ENCODE measurements around the gene ARHGAP8. TPM values are rescaled to one million over a fixed set of nuclear protein-coding genes. Genes with fewer than 3 reads are reported as not detected.

The ARHGAP8 gene
- total RNA-seq, 2 donors from 2014 or later: 34.6 to 64.5 TPM

- whole genome bisulfite sequencing: 88% methylated on average over 6 of the region's 7 CpGs
- TF ChIP-seq CTCF (IDR thresholded peaks at IDR 0.05): no peak
- no peak for TF ChIP-seq POLR2A (IDR thresholded peaks at IDR 0.05)
- TF ChIP-seq POLR2AphosphoS5 (IDR thresholded peaks at IDR 0.05): no peak
- no peaks in the 10 kb centered on the region for H3K27me3 ChIP-seq (replicated peaks; ENCODE audit: insufficient read depth)
Observed at GRCh38 chr22:44804327-44804726, 52.0 kb downstream of the ARHGAP8 start.

DNA sequence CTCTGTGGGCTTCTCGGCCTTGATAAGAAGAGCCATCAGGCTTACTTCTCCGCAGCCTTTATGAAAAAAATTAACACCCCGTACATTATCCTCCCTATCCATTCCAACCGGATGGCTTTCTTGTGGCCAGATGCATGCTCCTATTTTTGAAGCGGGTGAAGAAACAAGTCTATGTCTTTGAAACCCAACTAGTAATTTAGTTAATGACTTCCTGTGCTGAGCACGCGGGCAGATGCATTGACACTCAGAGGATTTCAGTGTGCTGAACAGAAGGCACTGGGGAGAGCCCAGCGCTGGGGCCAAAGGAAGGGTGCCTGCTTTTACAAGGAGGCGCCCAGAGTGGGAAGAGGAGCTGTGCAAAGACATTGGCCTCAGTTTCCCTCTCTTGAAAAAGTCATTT, 53.3 kb downstream of the ARHGAP8 start:
- no peak for TF ChIP-seq POLR2AphosphoS5 (IDR thresholded peaks at IDR 0.05)
- TF ChIP-seq CTCF (IDR thresholded peaks at IDR 0.05): no peak
- no peak for TF ChIP-seq POLR2A (IDR thresholded peaks at IDR 0.05)
- Histone ChIP-seq H3K9me3 (no peaks in the 10 kb centered on the region), H3K27me3 (replicated peaks; ENCODE audit: insufficient read depth) (no peaks in the 10 kb centered on the region), H3K36me3 (no peaks in the 10 kb centered on the region), H3K27ac (no peak overlapping the region), H3K4me1 (replicated peaks) (no peaks in the 10 kb centered on the region), H3K4me3 (no peak overlapping the region)
- 92% methylated on average over 9 of the region's 9 CpGs for WGBS
- DNase-seq (ENCODE audit: low spot score): no peak
- intact Hi-C loops (cut with DNase I): no loop called here

More at GRCh38 chr22:44804327-44804726, 52.0 kb downstream of the ARHGAP8 start:
- DNase-seq (ENCODE audit: low spot score): no peak
- Histone ChIP-seq H3K27ac (no peak overlapping the region), H3K4me3 (no peak overlapping the region), H3K9me3 (no peaks in the 10 kb centered on the region), H3K4me1 (replicated peaks) (no peaks in the 10 kb centered on the region), H3K36me3 (no peaks in the 10 kb centered on the region)
- intact Hi-C loops (cut with DNase I): no loop called here

DNA sequence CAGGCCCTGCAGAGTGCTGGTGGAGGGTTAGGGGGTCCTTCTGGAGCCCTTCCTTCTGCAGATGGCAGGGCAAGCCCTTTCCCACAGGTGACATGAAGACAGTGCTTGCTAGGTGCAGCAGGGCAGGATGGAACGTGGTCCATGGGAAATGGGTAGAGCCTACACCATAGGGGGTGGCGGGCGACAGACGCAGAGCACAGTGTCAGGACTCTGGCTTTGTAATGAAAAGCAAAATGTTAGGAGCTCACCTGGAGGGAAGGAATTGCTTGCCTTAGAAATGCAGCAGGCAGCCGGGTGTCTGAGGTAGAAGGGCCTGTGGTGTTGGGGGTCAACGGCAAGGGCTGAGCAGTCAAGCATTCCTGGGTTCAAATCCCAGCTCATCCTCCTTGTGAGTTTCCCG, 54.9 kb downstream of the ARHGAP8 start:
- no peaks in the 10 kb centered on the region for H3K27me3 ChIP-seq (replicated peaks; ENCODE audit: insufficient read depth)
- no peaks in the 10 kb centered on the region for H3K4me1 ChIP-seq (replicated peaks)
- no peak overlapping the region for H3K4me3 ChIP-seq
- TF ChIP-seq POLR2A (IDR thresholded peaks at IDR 0.05) (no peak), CTCF (IDR thresholded peaks at IDR 0.05) (no peak), POLR2AphosphoS5 (IDR thresholded peaks at IDR 0.05) (no peak)
- intact Hi-C loops (cut with DNase I): no loop called here
- H3K27ac ChIP-seq: no peak overlapping the region
- H3K9me3 ChIP-seq: no peaks in the 10 kb centered on the region
- DNase-seq (ENCODE audit: low spot score): no peak
- WGBS: 87% methylated on average over 7 of the region's 7 CpGs
- H3K36me3 ChIP-seq: no peaks in the 10 kb centered on the region

- Histone ChIP-seq H3K4me1 (replicated peaks) (no peaks in the 10 kb centered on the region), H3K4me3 (no peak overlapping the region), H3K9me3 (no peaks in the 10 kb centered on the region), H3K27ac (no peak overlapping the region), H3K27me3 (replicated peaks; ENCODE audit: insufficient read depth) (no peaks in the 10 kb centered on the region), H3K36me3 (no peaks in the 10 kb centered on the region)
- WGBS: 71% methylated on average over 21 of the region's 21 CpGs
- intact Hi-C loops (cut with DNase I): no loop called here
- DNase-seq (ENCODE audit: low spot score): no peak
- TF ChIP-seq POLR2A (IDR thresholded peaks at IDR 0.05) (no peak), POLR2AphosphoS5 (IDR thresholded peaks at IDR 0.05) (no peak), CTCF (IDR thresholded peaks at IDR 0.05) (no peak)
Observed at GRCh38 chr22:44807915-44808690, 55.7 kb downstream of the ARHGAP8 start.

GRCh38 chr22:44809456-44809855, 57.1 kb downstream of the ARHGAP8 start:
- intact Hi-C loops (cut with DNase I): no loop called here
- TF ChIP-seq POLR2AphosphoS5 (IDR thresholded peaks at IDR 0.05) (no peak), CTCF (IDR thresholded peaks at IDR 0.05) (no peak), POLR2A (IDR thresholded peaks at IDR 0.05) (no peak)
- H3K9me3 ChIP-seq: no peaks in the 10 kb centered on the region
- DNase-seq (ENCODE audit: low spot score): no peak
- no peak overlapping the region for H3K27ac ChIP-seq
- no peak overlapping the region for H3K4me3 ChIP-seq
- WGBS: 94% methylated on average over 11 of the region's 11 CpGs
- no peaks in the 10 kb centered on the region for H3K27me3 ChIP-seq (replicated peaks; ENCODE audit: insufficient read depth)
- no peaks in the 10 kb centered on the region for H3K36me3 ChIP-seq
- no peaks in the 10 kb centered on the region for H3K4me1 ChIP-seq (replicated peaks)

Data from prostate gland (tissue), 2 donors.